GM23338 (cell line): Measurements from ENCODE around the gene FBXL20. TPM values are rescaled to one million over a fixed set of nuclear protein-coding genes. Genes with fewer than 3 reads are reported as not detected.

Experiments used
- ATAC-seq: fragments of 200-7000 bp; cut with Tn5 transposase; 3 replicates; pipeline ENCODE4 v1.9.1; 2020
- DNase-seq: peaks from one replicate; pipeline ENCODE4 v3.0.0-alpha.2; 2015; ENCODE audit warnings: low spot score
- H2AFZ ChIP-seq: fragments of 200-600 bp; sonication (generic); 2 replicates; pipeline ENCODE4 v1.8.0; 2016; ENCODE audit warnings: antibody characterized with exemption, mild to moderate bottlenecking, moderate library complexity
- H3F3A ChIP-seq: fragments of 200-600 bp; sonication (generic); replicated peaks from 2 replicates; pipeline ENCODE4 v1.8.0; 2017; ENCODE audit warnings: antibody characterized with exemption, mixed run types, low read depth
- H3K27ac ChIP-seq: fragments of 200-600 bp; sonication (generic); 2 replicates; pipeline ENCODE4 v1.6.1; 2016; ENCODE audit warnings: low read depth
- H3K27me3 ChIP-seq: fragments of 200-600 bp; sonication (generic); 2 replicates; pipeline ENCODE4 v1.8.0; 2016; ENCODE audit warnings: mild to moderate bottlenecking, mixed run types, moderate library complexity; ENCODE audit not compliant: insufficient read depth
- H3K36me3 ChIP-seq: fragments of 200-600 bp; sonication (generic); 2 replicates; pipeline ENCODE4 v1.8.0; 2016; ENCODE audit warnings: mild to moderate bottlenecking; ENCODE audit not compliant: insufficient read depth
- H3K4me1 ChIP-seq: fragments of 200-600 bp; sonication (generic); 2 replicates; pipeline ENCODE4 v1.8.0; 2016; ENCODE audit warnings: mild to moderate bottlenecking, moderate library complexity; ENCODE audit not compliant: insufficient read depth
- H3K4me2 ChIP-seq: fragments of 200-600 bp; sonication (generic); 2 replicates; pipeline ENCODE4 v1.7.1; 2017; ENCODE audit warnings: mixed run types
- H3K4me3 ChIP-seq: fragments of 200-600 bp; sonication (generic); 2 replicates; pipeline ENCODE4 v1.6.1; 2016; ENCODE audit warnings: mixed run types
- H3K79me2 ChIP-seq: fragments of 200-600 bp; sonication (generic); replicated peaks from 2 replicates; pipeline ENCODE4 v1.8.0; 2017; ENCODE audit warnings: mild to moderate bottlenecking; ENCODE audit not compliant: insufficient read depth
- H3K9me2 ChIP-seq: fragments of 200-600 bp; sonication (generic); 2 replicates; pipeline ENCODE4 v1.8.0; 2017; ENCODE audit not compliant: insufficient read depth
- H4K20me1 ChIP-seq: fragments of 200-600 bp; sonication (generic); replicated peaks from 2 replicates; pipeline ENCODE4 v1.8.0; 2017; ENCODE audit warnings: mild to moderate bottlenecking; ENCODE audit not compliant: insufficient read depth
- H3K27ac Mint-ChIP-seq: 2 replicates; pipeline ENCODE4 v1.8.0; 2020; ENCODE audit warnings: inconsistent platforms, mild to moderate bottlenecking, moderate library complexity, mixed read lengths
- H3K27me3 Mint-ChIP-seq: 3 replicates; pipeline ENCODE4 v1.8.0; 2022; ENCODE audit warnings: low read depth, mild to moderate bottlenecking, moderate library complexity, mixed read lengths, inconsistent platforms; ENCODE audit not compliant: insufficient read depth, poor library complexity
- H3K36me3 Mint-ChIP-seq: 3 replicates; pipeline ENCODE4 v1.8.0; 2021; ENCODE audit warnings: low read depth, mild to moderate bottlenecking, inconsistent platforms, moderate library complexity, mixed read lengths
- H3K4me1 Mint-ChIP-seq: 3 replicates; pipeline ENCODE4 v1.8.0; 2020; ENCODE audit warnings: mild to moderate bottlenecking, inconsistent platforms, mixed read lengths
- H3K4me3 Mint-ChIP-seq: 3 replicates; pipeline ENCODE4 v1.8.0; 2021; ENCODE audit warnings: moderate library complexity, mild to moderate bottlenecking, inconsistent platforms, mixed read lengths
- H3K9me3 Mint-ChIP-seq: 3 replicates; pipeline ENCODE4 v1.8.0; 2020; ENCODE audit warnings: moderate library complexity, mild to moderate bottlenecking, inconsistent platforms, mixed read lengths
- CREB1 ChIP-seq: fragments of 250-450 bp; sonication (Bioruptor Pico); IDR thresholded peaks from 2 replicates; pipeline ENCODE4 v1.5.0; 2020; ENCODE audit warnings: low read depth, mild to moderate bottlenecking, moderate library complexity
- EZH2 ChIP-seq: fragments of 200-600 bp; sonication (generic); IDR thresholded peaks from one replicate; pipeline ENCODE4 v1.8.0; 2017; ENCODE audit warnings: antibody characterized with exemption, mild to moderate bottlenecking, low read depth; ENCODE audit not compliant: unreplicated experiment
- EZH2phosphoT487 ChIP-seq: fragments of 200-600 bp; sonication (generic); IDR thresholded peaks from one replicate; pipeline ENCODE4 v1.8.1; 2018; ENCODE audit warnings: antibody characterized with exemption; ENCODE audit not compliant: unreplicated experiment
- JUNB ChIP-seq: IDR thresholded peaks from one replicate; pipeline ENCODE4 v1.6.1; 2016; ENCODE audit warnings: antibody characterized with exemption; ENCODE audit not compliant: unreplicated experiment
- NANOG ChIP-seq: IDR thresholded peaks from 2 replicates; pipeline ENCODE4 v1.6.1; 2016; ENCODE audit warnings: antibody characterized with exemption, borderline replicate concordance
- POLR2AphosphoS5 ChIP-seq: IDR thresholded peaks from 2 replicates; pipeline ENCODE4 v1.6.1; 2016; ENCODE audit warnings: antibody characterized with exemption, low read depth
- STAT1 ChIP-seq: IDR thresholded peaks from one replicate; pipeline ENCODE4 v1.6.1; 2016; ENCODE audit warnings: antibody characterized with exemption; ENCODE audit not compliant: unreplicated experiment
- ZNF114 ChIP-seq: fragments of 250-450 bp; sonication (Bioruptor Pico); IDR thresholded peaks from 2 replicates; pipeline ENCODE4 v1.5.0; 2020; ENCODE audit warnings: mild to moderate bottlenecking, moderate library complexity
- ZNF331 ChIP-seq: fragments of 250-450 bp; sonication (Bioruptor Pico); IDR thresholded peaks from 2 replicates; pipeline ENCODE4 v1.5.0; 2020; ENCODE audit warnings: low read depth, mild to moderate bottlenecking, moderate library complexity
- ZNF462 ChIP-seq: fragments of 250-450 bp; sonication (Bioruptor Pico); IDR thresholded peaks from 2 replicates; pipeline ENCODE4 v1.5.0; 2020; ENCODE audit warnings: mild to moderate bottlenecking, moderate library complexity
- polyA plus RNA-seq: library from polyadenylated mRNA; unstranded; fragments of >200 nt; fragmentation: Nextera tagmentation; extraction: Ambion mirVana; gene quantifications from 2 replicates; pipeline ENCODE4 v1.2.1, GENCODE V29; 2016
- total RNA-seq: library from RNA; depleted of rRNA; stranded (reverse); fragments of >200 nt; shearing (Covaris generic); gene quantifications from 2 replicates; pipeline ENCODE4 v1.2.3, GENCODE V29; 2014
- TF ChIP-seq, protein P1 (sequence below): IDR thresholded peaks from one replicate; pipeline ENCODE4 v1.6.1; 2018; ENCODE audit warnings: antibody characterized with exemption; ENCODE audit not compliant: unreplicated experiment
- TF ChIP-seq, protein P2 (sequence below): IDR thresholded peaks from 2 replicates; pipeline ENCODE4 v1.6.1; 2016; ENCODE audit warnings: antibody characterized with exemption
- TF ChIP-seq, protein P3 (sequence below), 2 experiments: fragments of 200-600 bp in 1 of 2; sonication (generic) in 1 of 2; conservative IDR thresholded peaks; 2 replicates each; pipeline versions ENCODE4 v1.5.1 to v1.6.1; 2016 to 2017; ENCODE audit warnings: antibody characterized with exemption in 2 of 2, low read depth in 2 of 2, mild to moderate bottlenecking in 2 of 2, moderate library complexity in 1 of 2

Gene FBXL20
- total and polyA plus RNA-seq, 2 experiments from 2014 or later, result 2.9 to 6.9 TPM

GRCh38 chr17:39236981-39237441, 164.4 kb downstream of the FBXL20 start:
- no peak overlapping the region for H3K4me2 ChIP-seq
- no peaks in the 10 kb centered on the region for H3K79me2 ChIP-seq
- H3K9me2 ChIP-seq, result no peaks in the 10 kb centered on the region
- no peak overlapping the region for H3K27ac Mint-ChIP-seq
- no peak overlapping the region for H3K4me3 Mint-ChIP-seq
- H3F3A ChIP-seq, result 0 out of 2 replicates have a peak, but pooled peaks cover 6% of the 10 kb centered on the region
- TF ChIP-seq ZNF331 (no peak), EZH2 (no peak), ZNF114 (CRISPR knock-in tag) (no peak), STAT1 (no peak), CREB1 (no peak), JUNB (no peak), EZH2phosphoT487 (no peak), NANOG (no peak), ZNF462 (CRISPR knock-in tag) (no peak), POLR2AphosphoS5 (no peak)
- TF ChIP-seq, protein P1, sequence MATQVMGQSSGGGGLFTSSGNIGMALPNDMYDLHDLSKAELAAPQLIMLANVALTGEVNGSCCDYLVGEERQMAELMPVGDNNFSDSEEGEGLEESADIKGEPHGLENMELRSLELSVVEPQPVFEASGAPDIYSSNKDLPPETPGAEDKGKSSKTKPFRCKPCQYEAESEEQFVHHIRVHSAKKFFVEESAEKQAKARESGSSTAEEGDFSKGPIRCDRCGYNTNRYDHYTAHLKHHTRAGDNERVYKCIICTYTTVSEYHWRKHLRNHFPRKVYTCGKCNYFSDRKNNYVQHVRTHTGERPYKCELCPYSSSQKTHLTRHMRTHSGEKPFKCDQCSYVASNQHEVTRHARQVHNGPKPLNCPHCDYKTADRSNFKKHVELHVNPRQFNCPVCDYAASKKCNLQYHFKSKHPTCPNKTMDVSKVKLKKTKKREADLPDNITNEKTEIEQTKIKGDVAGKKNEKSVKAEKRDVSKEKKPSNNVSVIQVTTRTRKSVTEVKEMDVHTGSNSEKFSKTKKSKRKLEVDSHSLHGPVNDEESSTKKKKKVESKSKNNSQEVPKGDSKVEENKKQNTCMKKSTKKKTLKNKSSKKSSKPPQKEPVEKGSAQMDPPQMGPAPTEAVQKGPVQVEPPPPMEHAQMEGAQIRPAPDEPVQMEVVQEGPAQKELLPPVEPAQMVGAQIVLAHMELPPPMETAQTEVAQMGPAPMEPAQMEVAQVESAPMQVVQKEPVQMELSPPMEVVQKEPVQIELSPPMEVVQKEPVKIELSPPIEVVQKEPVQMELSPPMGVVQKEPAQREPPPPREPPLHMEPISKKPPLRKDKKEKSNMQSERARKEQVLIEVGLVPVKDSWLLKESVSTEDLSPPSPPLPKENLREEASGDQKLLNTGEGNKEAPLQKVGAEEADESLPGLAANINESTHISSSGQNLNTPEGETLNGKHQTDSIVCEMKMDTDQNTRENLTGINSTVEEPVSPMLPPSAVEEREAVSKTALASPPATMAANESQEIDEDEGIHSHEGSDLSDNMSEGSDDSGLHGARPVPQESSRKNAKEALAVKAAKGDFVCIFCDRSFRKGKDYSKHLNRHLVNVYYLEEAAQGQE, result no peak
- TF ChIP-seq, protein P2, sequence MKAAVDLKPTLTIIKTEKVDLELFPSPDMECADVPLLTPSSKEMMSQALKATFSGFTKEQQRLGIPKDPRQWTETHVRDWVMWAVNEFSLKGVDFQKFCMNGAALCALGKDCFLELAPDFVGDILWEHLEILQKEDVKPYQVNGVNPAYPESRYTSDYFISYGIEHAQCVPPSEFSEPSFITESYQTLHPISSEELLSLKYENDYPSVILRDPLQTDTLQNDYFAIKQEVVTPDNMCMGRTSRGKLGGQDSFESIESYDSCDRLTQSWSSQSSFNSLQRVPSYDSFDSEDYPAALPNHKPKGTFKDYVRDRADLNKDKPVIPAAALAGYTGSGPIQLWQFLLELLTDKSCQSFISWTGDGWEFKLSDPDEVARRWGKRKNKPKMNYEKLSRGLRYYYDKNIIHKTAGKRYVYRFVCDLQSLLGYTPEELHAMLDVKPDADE, result no peak
- TF ChIP-seq, protein P3, sequence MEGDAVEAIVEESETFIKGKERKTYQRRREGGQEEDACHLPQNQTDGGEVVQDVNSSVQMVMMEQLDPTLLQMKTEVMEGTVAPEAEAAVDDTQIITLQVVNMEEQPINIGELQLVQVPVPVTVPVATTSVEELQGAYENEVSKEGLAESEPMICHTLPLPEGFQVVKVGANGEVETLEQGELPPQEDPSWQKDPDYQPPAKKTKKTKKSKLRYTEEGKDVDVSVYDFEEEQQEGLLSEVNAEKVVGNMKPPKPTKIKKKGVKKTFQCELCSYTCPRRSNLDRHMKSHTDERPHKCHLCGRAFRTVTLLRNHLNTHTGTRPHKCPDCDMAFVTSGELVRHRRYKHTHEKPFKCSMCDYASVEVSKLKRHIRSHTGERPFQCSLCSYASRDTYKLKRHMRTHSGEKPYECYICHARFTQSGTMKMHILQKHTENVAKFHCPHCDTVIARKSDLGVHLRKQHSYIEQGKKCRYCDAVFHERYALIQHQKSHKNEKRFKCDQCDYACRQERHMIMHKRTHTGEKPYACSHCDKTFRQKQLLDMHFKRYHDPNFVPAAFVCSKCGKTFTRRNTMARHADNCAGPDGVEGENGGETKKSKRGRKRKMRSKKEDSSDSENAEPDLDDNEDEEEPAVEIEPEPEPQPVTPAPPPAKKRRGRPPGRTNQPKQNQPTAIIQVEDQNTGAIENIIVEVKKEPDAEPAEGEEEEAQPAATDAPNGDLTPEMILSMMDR (conservative IDR thresholded peaks at IDR 0.05; ENCODE audit: low read depth in 2 of 2), result no peak
- no peak overlapping the region for H3K27ac ChIP-seq
- H3K36me3 Mint-ChIP-seq, result no peaks in the 10 kb centered on the region
- H2AFZ ChIP-seq, result no peak overlapping the region
- H3K36me3 ChIP-seq, result no peaks in the 10 kb centered on the region
- H3K4me1 ChIP-seq, result no peaks in the 10 kb centered on the region; the same call in 1 of the 2 replicates
- DNase-seq, result no peak
- ATAC-seq, result no peak
- H4K20me1 ChIP-seq, result no peaks in the 10 kb centered on the region
- no peak overlapping the region for H3K4me3 ChIP-seq
- peaks cover 13% of the 10 kb centered on the region for H3K27me3 Mint-ChIP-seq
- no peaks in the 10 kb centered on the region for H3K27me3 ChIP-seq
- H3K9me3 Mint-ChIP-seq, result no peaks in the 10 kb centered on the region
- peaks cover 11% of the 10 kb centered on the region; the same call in 2 of the 3 replicates for H3K4me1 Mint-ChIP-seq
